A549 (cell line): ENCODE results near the gene RAMP1. TPM values are rescaled to one million over a fixed set of nuclear protein-coding genes. Genes with fewer than 3 reads are reported as not detected.

Experiments
- ATAC-seq, 2 experiments: fragments of 200-7000 bp in 1 of 2; fragments of >200 bp in 1 of 2; cut with Nextera tagmentation in 1 of 2; cut with Tn5 transposase in 1 of 2; 3 replicates each; pipeline versions ENCODE4 v1.8.0 to v1.9.1; 2018 to 2020; ENCODE audit warnings: mild to moderate bottlenecking in 1 of 2, moderate library complexity in 1 of 2
- CTCF ChIA-PET: fragments of 300-600 bp; sonication (Branson Sonifier 250); formaldehyde crosslinking; extraction: SDS; loops from one replicate; lab custom pipeline; 2021; ENCODE audit warnings: antibody characterized with exemption, inconsistent platforms; lab: Yijun Ruan, JAX
- POLR2A ChIA-PET: fragments of 350-600 bp; formaldehyde crosslinking; extraction: SDS; loops from one replicate; lab custom pipeline; 2021; ENCODE audit warnings: antibody characterized with exemption, inconsistent platforms; lab: Yijun Ruan, JAX
- DNase-seq, 2 experiments: peaks; one replicate each; pipeline versions ENCODE4 v3.0.0 to v3.0.0-alpha.2; 2011 to 2016; ENCODE audit warnings: low read depth in 1 of 2, low spot score in 1 of 2
- FAIRE-seq: peaks from 2 replicates; lab custom pipeline; 2011; peaks lifted over from hg19 to GRCh38; lab: Jason Lieb, UNC
- H3K27ac ChIP-seq, 2 experiments: fragments of >200 bp; sonication (Bioruptor Twin); formaldehyde crosslinking; 3 replicates each; pipeline ENCODE4 v1.5.1; 2016 to 2017
- H3K4me1 ChIP-seq: fragments of >200 bp; sonication (Bioruptor Twin); formaldehyde crosslinking; 3 replicates; pipeline ENCODE4 v1.6.1; 2016
- H3K4me2 ChIP-seq: fragments of >200 bp; sonication (Bioruptor Twin); formaldehyde crosslinking; 3 replicates; pipeline ENCODE4 v1.6.1; 2016
- H3K4me3 ChIP-seq: fragments of >200 bp; sonication (Bioruptor Twin); formaldehyde crosslinking; 3 replicates; pipeline ENCODE4 v1.5.1; 2016
- H3K9me3 ChIP-seq: fragments of >200 bp; sonication (Bioruptor Twin); formaldehyde crosslinking; 3 replicates; pipeline ENCODE4 v1.6.1; 2016
- CHD2 ChIP-seq: fragments of 150-350 bp; IDR thresholded peaks from 2 replicates; pipeline ENCODE4 v1.6.1; 2014; ENCODE audit warnings: low read length; ENCODE audit not compliant: partially characterized antibody
- EHMT2 ChIP-seq: fragments of 200-600 bp; sonication (generic); IDR thresholded peaks from 2 replicates; pipeline ENCODE4 v1.6.1; 2016; ENCODE audit warnings: antibody characterized with exemption, low read depth, mild to moderate bottlenecking, moderate library complexity
- EP300 ChIP-seq, 2 experiments: fragments of >200 bp; sonication (Bioruptor Twin); formaldehyde crosslinking; IDR thresholded peaks; 2 replicates in 1 of 2; 3 replicates in 1 of 2; pipeline ENCODE4 v1.6.1; 2016 to 2017
- FOSB ChIP-seq: fragments of 250-450 bp; sonication (Bioruptor Pico); IDR thresholded peaks from 2 replicates; pipeline ENCODE4 v1.5.0; 2020; ENCODE audit warnings: mild to moderate bottlenecking, moderate library complexity
- HOXA7 ChIP-seq: fragments of 250-450 bp; sonication (Bioruptor Pico); IDR thresholded peaks from 2 replicates; pipeline ENCODE4 v1.5.0; 2020; ENCODE audit warnings: mild to moderate bottlenecking, moderate library complexity
- HOXB13 ChIP-seq: fragments of 250-450 bp; sonication (Bioruptor Pico); IDR thresholded peaks from 2 replicates; pipeline ENCODE4 v1.5.0; 2020; ENCODE audit warnings: low read depth, mild to moderate bottlenecking, moderate library complexity
- MAFK ChIP-seq: fragments of 450-650 bp; IDR thresholded peaks from 2 replicates; pipeline ENCODE4 v1.6.1; 2014; ENCODE audit not compliant: partially characterized antibody
- MAZ ChIP-seq: fragments of 150-350 bp; IDR thresholded peaks from 2 replicates; pipeline ENCODE4 v1.6.1; 2014; ENCODE audit warnings: antibody characterized with exemption, low read depth, low read length, borderline replicate concordance
- NFE2L2 ChIP-seq: fragments of 150-350 bp; conservative IDR thresholded peaks from 2 replicates; pipeline ENCODE4 v1.6.1; 2014; ENCODE audit warnings: low read length
- NR3C1 ChIP-seq: fragments of >200 bp; sonication (Bioruptor Twin); formaldehyde crosslinking; IDR thresholded peaks from 3 replicates; pipeline ENCODE4 v1.6.1; 2017
- PBX3 ChIP-seq: IDR thresholded peaks from 2 replicates; pipeline ENCODE4 v1.6.1; 2012
- RCOR1 ChIP-seq: fragments of 150-350 bp; IDR thresholded peaks from 2 replicates; pipeline ENCODE4 v1.6.1; 2014; ENCODE audit warnings: antibody characterized with exemption, low read length, low read depth
- SMC3 ChIP-seq: fragments of >200 bp; sonication (Bioruptor Twin); formaldehyde crosslinking; IDR thresholded peaks from 3 replicates; pipeline ENCODE4 v1.6.1; 2018; ENCODE audit warnings: inconsistent platforms
- TP53 ChIP-seq: fragments of 250-450 bp; sonication (Bioruptor Pico); IDR thresholded peaks from 2 replicates; pipeline ENCODE4 v1.5.0; 2021; ENCODE audit warnings: mild to moderate bottlenecking, moderate library complexity
- ZFP36 ChIP-seq: fragments of 450-650 bp; IDR thresholded peaks from 2 replicates; pipeline ENCODE4 v1.6.1; 2014; ENCODE audit warnings: borderline replicate concordance; ENCODE audit not compliant: partially characterized antibody
- ZNF302 ChIP-seq: fragments of 250-450 bp; sonication (Bioruptor Pico); IDR thresholded peaks from 2 replicates; pipeline ENCODE4 v1.9.0; 2021; ENCODE audit warnings: inconsistent platforms, mild to moderate bottlenecking, moderate library complexity
- ZSCAN20 ChIP-seq: fragments of 250-450 bp; sonication (Bioruptor Pico); IDR thresholded peaks from 2 replicates; pipeline ENCODE4 v1.8.0; 2022; ENCODE audit warnings: mild to moderate bottlenecking, moderate library complexity
- whole genome bisulfite sequencing: methylation state at CpG from one replicate; pipeline ENCODE4 v1.1.6; 2017; ENCODE audit errors: missing lambda C conversion rate; 5-methylcytosine and 5-hydroxymethylcytosine counted together
- polyA plus RNA-seq, 4 experiments: library from polyadenylated mRNA; depleted of rRNA in 3 of 4; stranded (reverse); fragments of >200 nt; fragmentation: RNase III in 1 of 4; extraction: RNeasy Plus Mini Kit Qiagen cat#74134 plus additional on column Dnase treatment in 1 of 4; gene quantifications; 2 replicates in 3 of 4; 3 replicates in 1 of 4; pipeline ENCODE4 v1.2.3, GENCODE V29; 2011 to 2017
- TF ChIP-seq, protein P1 (sequence below): fragments of 250-450 bp; sonication (Bioruptor Pico); IDR thresholded peaks from 2 replicates; pipeline ENCODE4 v1.5.0; 2020; ENCODE audit warnings: low read depth, mild to moderate bottlenecking, moderate library complexity
- TF ChIP-seq, protein P2 (sequence below): fragments of 200-600 bp; sonication (generic); IDR thresholded peaks from 2 replicates; pipeline ENCODE4 v1.6.1; 2016; ENCODE audit warnings: antibody characterized with exemption, mild to moderate bottlenecking, moderate library complexity

RAMP1 gene
- polyA plus RNA-seq, 2 of the 4 experiments (the other 2 are of a cell fraction) = not detected

GRCh38 chr2:237910576-237911362 is 51.3 kb downstream of the RAMP1 start:
- H3K4me3 ChIP-seq = no peak overlapping the region
- no peak for TF ChIP-seq ZSCAN20
- no peak for TF ChIP-seq EHMT2
- no peak for TF ChIP-seq HOXB13
- 0 out of 2 replicates have a peak, but pooled peaks have one; percentile 4 for TF ChIP-seq NFE2L2
- WGBS = 86% methylated on average over 6 of the region's 12 CpGs
- FAIRE-seq (no peak), DNase-seq (no peak), ATAC-seq (no peak)
- H3K27ac ChIP-seq = no peak overlapping the region
- no peaks in the 10 kb centered on the region for H3K4me1 ChIP-seq
- peaks cover 11% of the 10 kb centered on the region; the same call in 1 of the 3 replicates for H3K9me3 ChIP-seq
- POLR2A ChIA-PET = no interaction called here
- CTCF ChIA-PET = interaction anchor here (0.6 to 4.6 kb wide), 2 partner anchors 12 to 184 kb away, joined by 3 to 18 read pairs; no protein-coding TSS in a partner anchor
- H3K4me2 ChIP-seq = no peak overlapping the region

GRCh38 chr2:237911363-237912017 is 52.1 kb downstream of the RAMP1 start:
- CTCF ChIA-PET = interaction anchor here (0.6 to 4.6 kb wide), 3 partner anchors 12 to 185 kb away, joined by 3 to 18 read pairs (median 3); no protein-coding TSS in a partner anchor
- H3K4me3 ChIP-seq = no peak overlapping the region
- POLR2A ChIA-PET = no interaction called here
- no peak for TF ChIP-seq PBX3
- TF ChIP-seq, protein P1, sequence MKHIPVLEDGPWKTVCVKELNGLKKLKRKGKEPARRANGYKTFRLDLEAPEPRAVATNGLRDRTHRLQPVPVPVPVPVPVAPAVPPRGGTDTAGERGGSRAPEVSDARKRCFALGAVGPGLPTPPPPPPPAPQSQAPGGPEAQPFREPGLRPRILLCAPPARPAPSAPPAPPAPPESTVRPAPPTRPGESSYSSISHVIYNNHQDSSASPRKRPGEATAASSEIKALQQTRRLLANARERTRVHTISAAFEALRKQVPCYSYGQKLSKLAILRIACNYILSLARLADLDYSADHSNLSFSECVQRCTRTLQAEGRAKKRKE (CRISPR knock-in tag) = no peak
- TF ChIP-seq NR3C1 = no peak
- no peak for TF ChIP-seq CHD2
- TF ChIP-seq TP53 (CRISPR knock-in tag) = no peak
- no peaks in the 10 kb centered on the region for H3K4me1 ChIP-seq
- WGBS = 78% methylated on average over 5 of the region's 28 CpGs
- no peak overlapping the region for H3K4me2 ChIP-seq
- peaks cover 11% of the 10 kb centered on the region; the same call in 1 of the 3 replicates for H3K9me3 ChIP-seq
- FAIRE-seq (no peak), DNase-seq (no peak), ATAC-seq (peak in 1 of 2 experiments; percentile 21; a peak in 3 of 6 replicates)
- H3K27ac ChIP-seq = no peak overlapping the region

- ChIA-PET POLR2A (no interaction called here), CTCF (interaction anchor here (0.9 to 4.6 kb wide), 3 partner anchors 11 to 167 kb away, joined by 3 to 18 read pairs (median 3); no protein-coding TSS in a partner anchor)
- Histone ChIP-seq H3K4me3 (no peak overlapping the region), H3K9me3 (peaks cover 4% of the 10 kb centered on the region; the same call in 1 of the 3 replicates), H3K27ac (no peak overlapping the region), H3K4me2 (no peak overlapping the region), H3K4me1 (no peaks in the 10 kb centered on the region)
- DNase-seq (no peak), ATAC-seq (no peak; a peak in 1 of 6 replicates), FAIRE-seq (no peak)
- no peak for TF ChIP-seq EP300 (IDR thresholded peaks at IDR 0.05)
- TF ChIP-seq HOXA7 (CRISPR knock-in tag) = no peak
- TF ChIP-seq, protein P2, sequence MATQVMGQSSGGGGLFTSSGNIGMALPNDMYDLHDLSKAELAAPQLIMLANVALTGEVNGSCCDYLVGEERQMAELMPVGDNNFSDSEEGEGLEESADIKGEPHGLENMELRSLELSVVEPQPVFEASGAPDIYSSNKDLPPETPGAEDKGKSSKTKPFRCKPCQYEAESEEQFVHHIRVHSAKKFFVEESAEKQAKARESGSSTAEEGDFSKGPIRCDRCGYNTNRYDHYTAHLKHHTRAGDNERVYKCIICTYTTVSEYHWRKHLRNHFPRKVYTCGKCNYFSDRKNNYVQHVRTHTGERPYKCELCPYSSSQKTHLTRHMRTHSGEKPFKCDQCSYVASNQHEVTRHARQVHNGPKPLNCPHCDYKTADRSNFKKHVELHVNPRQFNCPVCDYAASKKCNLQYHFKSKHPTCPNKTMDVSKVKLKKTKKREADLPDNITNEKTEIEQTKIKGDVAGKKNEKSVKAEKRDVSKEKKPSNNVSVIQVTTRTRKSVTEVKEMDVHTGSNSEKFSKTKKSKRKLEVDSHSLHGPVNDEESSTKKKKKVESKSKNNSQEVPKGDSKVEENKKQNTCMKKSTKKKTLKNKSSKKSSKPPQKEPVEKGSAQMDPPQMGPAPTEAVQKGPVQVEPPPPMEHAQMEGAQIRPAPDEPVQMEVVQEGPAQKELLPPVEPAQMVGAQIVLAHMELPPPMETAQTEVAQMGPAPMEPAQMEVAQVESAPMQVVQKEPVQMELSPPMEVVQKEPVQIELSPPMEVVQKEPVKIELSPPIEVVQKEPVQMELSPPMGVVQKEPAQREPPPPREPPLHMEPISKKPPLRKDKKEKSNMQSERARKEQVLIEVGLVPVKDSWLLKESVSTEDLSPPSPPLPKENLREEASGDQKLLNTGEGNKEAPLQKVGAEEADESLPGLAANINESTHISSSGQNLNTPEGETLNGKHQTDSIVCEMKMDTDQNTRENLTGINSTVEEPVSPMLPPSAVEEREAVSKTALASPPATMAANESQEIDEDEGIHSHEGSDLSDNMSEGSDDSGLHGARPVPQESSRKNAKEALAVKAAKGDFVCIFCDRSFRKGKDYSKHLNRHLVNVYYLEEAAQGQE = no peak
- TF ChIP-seq ZFP36 = no peak
- no peak for TF ChIP-seq FOSB (CRISPR knock-in tag)
- no peak for TF ChIP-seq MAZ
- TF ChIP-seq PBX3 = no peak
- TF ChIP-seq MAFK = no peak
- no peak for TF ChIP-seq RCOR1
- TF ChIP-seq ZNF302 (CRISPR knock-in tag) = no peak
- TF ChIP-seq SMC3 = no peak
- TF ChIP-seq, protein P1 (CRISPR knock-in tag) = no peak
- 63% methylated on average over 23 of the region's 28 CpGs for WGBS
Measured at GRCh38 chr2:237912271-237913192, 53.1 kb downstream of the RAMP1 start.
